Measurements from ENCODE around the gene TPBG. TPM values are rescaled to one million over a fixed set of nuclear protein-coding genes. Genes with fewer than 3 reads are reported as not detected.

TPBG gene
- polyA plus RNA-seq, 6 donors from 2014 or later: not detected

GRCh38 chr6:82362878-82363427, 664 bp upstream of the TPBG start:
- Mint-ChIP-seq H3K27me3 (peaks cover 42 to 62% (median 56%) of the 10 kb centered on the region in 3 donors), H3K27ac (no peak overlapping the region), H3K4me1 (peaks cover 15 to 26% (median 22%) of the 10 kb centered on the region in 3 donors), H3K4me3 (peak overlapping the region in 6 of 8 donors; percentile 60 to 85 (median 74)), H3K36me3 (peaks cover 0 to 15% of the 10 kb centered on the region in 2 donors), H3K9me3 (peaks cover 0 to 4% (median 0%) of the 10 kb centered on the region in 7 donors)
- ATAC-seq (ENCODE audit: low read depth in 2 of 2): no peak
- no peak for DNase-seq

GRCh38 chr6:82364087-82365015, 734 bp downstream of the TPBG start:
- Mint-ChIP-seq H3K4me3 (peak overlapping the region; percentile 60 to 89 (median 79)), H3K9me3 (peaks cover 0 to 4% (median 0%) of the 10 kb centered on the region in 7 donors), H3K36me3 (peaks cover 0 to 15% of the 10 kb centered on the region in 2 donors), H3K27me3 (peaks cover 38 to 56% (median 55%) of the 10 kb centered on the region in 3 donors), H3K4me1 (peaks cover 15 to 26% (median 22%) of the 10 kb centered on the region in 3 donors), H3K27ac (no peak overlapping the region)
- no peak for DNase-seq
- ATAC-seq (ENCODE audit: low read depth in 2 of 2): no peak

- no peak for ATAC-seq (ENCODE audit: low read depth in 2 of 2)
- H3K27me3 Mint-ChIP-seq: peaks cover 36 to 51% (median 51%) of the 10 kb centered on the region in 3 donors
- no peak for DNase-seq
- H3K36me3 Mint-ChIP-seq: peaks cover 0 to 15% of the 10 kb centered on the region in 2 donors
- H3K9me3 Mint-ChIP-seq: peaks cover 0 to 2% (median 0%) of the 10 kb centered on the region in 7 donors
- no peak overlapping the region for H3K27ac Mint-ChIP-seq
- peaks cover 15 to 26% (median 22%) of the 10 kb centered on the region in 3 donors for H3K4me1 Mint-ChIP-seq
- H3K4me3 Mint-ChIP-seq: peak overlapping the region; percentile 35 to 87 (median 76)
Measured at GRCh38 chr6:82365016-82365795, 1.6 kb downstream of the TPBG start.

GRCh38 chr6:82367704-82368103, 4.1 kb downstream of the TPBG start:
- Mint-ChIP-seq H3K36me3 (peaks cover 0 to 15% of the 10 kb centered on the region in 2 donors), H3K4me1 (peaks cover 15 to 26% (median 22%) of the 10 kb centered on the region in 3 donors), H3K27ac (no peak overlapping the region), H3K27me3 (peaks cover 23 to 39% (median 30%) of the 10 kb centered on the region in 3 donors), H3K4me3 (no peak overlapping the region), H3K9me3 (no peaks in the 10 kb centered on the region)
- DNase-seq (no peak), ATAC-seq (ENCODE audit: low read depth in 2 of 2) (no peak)

GRCh38 chr6:82370788-82371187, 7.2 kb downstream of the TPBG start:
- Mint-ChIP-seq H3K4me1 (peaks cover 0 to 3% (median 2%) of the 10 kb centered on the region in 3 donors), H3K36me3 (peaks cover 0 to 5% of the 10 kb centered on the region in 2 donors), H3K27me3 (peaks cover 11 to 13% (median 11%) of the 10 kb centered on the region in 3 donors), H3K4me3 (no peak overlapping the region), H3K9me3 (peaks cover 0 to 2% (median 0%) of the 10 kb centered on the region in 7 donors), H3K27ac (no peak overlapping the region)
- no peak for DNase-seq
- no peak for ATAC-seq (ENCODE audit: low read depth in 2 of 2)

- DNase-seq: no peak
- H3K4me3 Mint-ChIP-seq: no peak overlapping the region
Measured at GRCh38 chr6:82371799-82372546, 8.4 kb downstream of the TPBG start.

GRCh38 chr6:82372656-82373055, 9.0 kb downstream of the TPBG start:
- ATAC-seq (ENCODE audit: low read depth in 2 of 2) (no peak), DNase-seq (no peak)
- Mint-ChIP-seq H3K27me3 (peaks cover 4 to 8% (median 4%) of the 10 kb centered on the region in 3 donors), H3K27ac (no peak overlapping the region), H3K4me1 (no peaks in the 10 kb centered on the region), H3K36me3 (no peaks in the 10 kb centered on the region), H3K4me3 (no peak overlapping the region), H3K9me3 (peaks cover 0 to 7% (median 0%) of the 10 kb centered on the region in 7 donors)

More at GRCh38 chr6:82371799-82372546, 8.4 kb downstream of the TPBG start:
- H3K36me3 Mint-ChIP-seq: no peaks in the 10 kb centered on the region
- peaks cover 0 to 7% (median 0%) of the 10 kb centered on the region in 7 donors for H3K9me3 Mint-ChIP-seq
- no peaks in the 10 kb centered on the region for H3K4me1 Mint-ChIP-seq
- no peak for ATAC-seq (ENCODE audit: low read depth in 2 of 2)
- H3K27me3 Mint-ChIP-seq: peaks cover 4 to 8% (median 4%) of the 10 kb centered on the region in 3 donors
- no peak overlapping the region for H3K27ac Mint-ChIP-seq

GRCh38 chr6:82374516-82374915, 10.9 kb downstream of the TPBG start:
- Mint-ChIP-seq H3K4me3 (no peak overlapping the region), H3K9me3 (peaks cover 0 to 10% (median 4%) of the 10 kb centered on the region in 7 donors), H3K4me1 (no peaks in the 10 kb centered on the region), H3K27ac (no peak overlapping the region), H3K36me3 (no peaks in the 10 kb centered on the region), H3K27me3 (peaks cover 4 to 8% (median 4%) of the 10 kb centered on the region in 3 donors)
- no peak for DNase-seq
- no peak for ATAC-seq (ENCODE audit: low read depth in 2 of 2)

GRCh38 chr6:82376636-82377035, 13.0 kb downstream of the TPBG start:
- no peaks in the 10 kb centered on the region for H3K36me3 Mint-ChIP-seq

GRCh38 chr6:82380566-82381185, 17.1 kb downstream of the TPBG start:
- Mint-ChIP-seq H3K4me3 (no peak overlapping the region), H3K4me1 (no peaks in the 10 kb centered on the region), H3K36me3 (no peaks in the 10 kb centered on the region), H3K27ac (no peak overlapping the region), H3K27me3 (no peaks in the 10 kb centered on the region), H3K9me3 (peaks cover 0 to 10% (median 4%) of the 10 kb centered on the region in 7 donors)
- ATAC-seq (ENCODE audit: low read depth in 2 of 2) (no peak), DNase-seq (no peak)

More at GRCh38 chr6:82376636-82377035, 13.0 kb downstream of the TPBG start:
- Mint-ChIP-seq H3K4me1 (no peaks in the 10 kb centered on the region), H3K9me3 (peaks cover 0 to 10% (median 4%) of the 10 kb centered on the region in 7 donors), H3K4me3 (no peak overlapping the region), H3K27ac (no peak overlapping the region), H3K27me3 (peaks cover 3 to 8% (median 4%) of the 10 kb centered on the region in 3 donors)
- DNase-seq (no peak), ATAC-seq (ENCODE audit: low read depth in 2 of 2) (no peak)

- peaks cover 0 to 10% (median 2%) of the 10 kb centered on the region in 7 donors for H3K9me3 Mint-ChIP-seq
- H3K4me1 Mint-ChIP-seq: no peaks in the 10 kb centered on the region
- H3K27ac Mint-ChIP-seq: no peak overlapping the region
- no peaks in the 10 kb centered on the region for H3K27me3 Mint-ChIP-seq
- DNase-seq (no peak), ATAC-seq (ENCODE audit: low read depth in 2 of 2) (no peak)
- no peaks in the 10 kb centered on the region for H3K36me3 Mint-ChIP-seq
- H3K4me3 Mint-ChIP-seq: no peak overlapping the region
Measured at GRCh38 chr6:82381278-82381677, 17.7 kb downstream of the TPBG start.

GRCh38 chr6:82385102-82385501, 21.5 kb downstream of the TPBG start:
- no peak overlapping the region for H3K27ac Mint-ChIP-seq
- no peak for ATAC-seq (ENCODE audit: low read depth in 2 of 2)

More at GRCh38 chr6:82385102-82385501, 21.5 kb downstream of the TPBG start:
- H3K4me1 Mint-ChIP-seq: no peaks in the 10 kb centered on the region
- H3K9me3 Mint-ChIP-seq: no peaks in the 10 kb centered on the region
- DNase-seq: no peak
- no peaks in the 10 kb centered on the region for H3K36me3 Mint-ChIP-seq
- H3K27me3 Mint-ChIP-seq: no peaks in the 10 kb centered on the region
- no peak overlapping the region for H3K4me3 Mint-ChIP-seq
